ENCODE results near the gene NAV3.
A peak's percentile ranks its signal among the peaks of the same experiment; 100 is the strongest.
"Not testable (repeated sequence)": the region's sequence is repeated elsewhere in the genome, so short reads cannot be mapped to it uniquely, and the experiment has no call there.

The NAV3 gene

GRCh38 chr12:78198896-78199295 is 368.2 kb downstream of the NAV3 start:
- DNase-seq = no peak

DNA sequence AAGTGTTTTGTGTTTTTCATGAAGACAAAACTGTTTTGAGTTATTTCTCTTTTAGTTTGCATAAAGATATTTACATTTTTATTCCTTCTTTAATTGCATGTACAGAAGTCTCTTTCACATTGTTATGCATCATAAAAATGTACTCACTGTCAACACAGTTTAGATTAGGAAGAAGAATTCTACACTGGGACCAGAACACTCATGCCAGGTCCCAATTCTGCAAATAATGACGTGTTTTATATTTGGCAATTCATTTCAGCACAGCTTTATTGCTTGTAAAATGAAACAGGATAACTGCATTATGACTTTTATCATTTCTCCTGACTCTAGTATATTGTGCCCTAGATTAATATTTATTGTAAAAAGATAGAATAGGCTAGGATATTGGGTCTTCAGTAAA is 369.2 kb downstream of the NAV3 start:
- no peak for DNase-seq

GRCh38 chr12:78204926-78205325 is 374.2 kb downstream of the NAV3 start:
- no peak for DNase-seq

GRCh38 chr12:78208092-78208491 is 377.4 kb downstream of the NAV3 start:
- DNase-seq = peak; percentile 11

- DNase-seq = no peak
Measured at GRCh38 chr12:78209846-78210505, 379.3 kb downstream of the NAV3 start.

- DNase-seq = no peak
Measured at GRCh38 chr12:78210506-78210860, 379.8 kb downstream of the NAV3 start.

DNA sequence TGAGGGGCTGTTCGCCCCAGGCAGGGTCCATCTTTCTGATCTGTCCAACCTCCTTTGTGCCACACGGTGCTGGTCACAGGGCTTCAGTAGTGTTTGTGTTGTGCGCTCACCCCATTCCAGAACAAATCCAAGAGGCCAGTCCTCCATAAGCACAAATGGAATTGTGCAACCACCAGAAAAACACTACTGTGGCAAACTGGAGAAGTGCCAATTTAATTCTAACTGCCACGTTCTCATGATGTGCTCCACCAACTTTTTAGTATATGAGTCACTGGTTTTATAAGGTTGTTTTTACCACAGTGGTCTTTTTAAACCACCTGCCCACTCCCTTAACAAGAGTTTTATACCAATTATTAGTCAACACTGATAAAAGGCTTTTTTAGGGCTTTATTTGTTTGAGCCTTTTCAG is 380.2 kb downstream of the NAV3 start:
- peak; percentile 12 for DNase-seq

- DNase-seq = no peak
Measured at GRCh38 chr12:78220811-78221210, 390.1 kb downstream of the NAV3 start.

GRCh38 chr12:78224154-78224553 is 393.5 kb downstream of the NAV3 start:
- DNase-seq = no peak

DNA sequence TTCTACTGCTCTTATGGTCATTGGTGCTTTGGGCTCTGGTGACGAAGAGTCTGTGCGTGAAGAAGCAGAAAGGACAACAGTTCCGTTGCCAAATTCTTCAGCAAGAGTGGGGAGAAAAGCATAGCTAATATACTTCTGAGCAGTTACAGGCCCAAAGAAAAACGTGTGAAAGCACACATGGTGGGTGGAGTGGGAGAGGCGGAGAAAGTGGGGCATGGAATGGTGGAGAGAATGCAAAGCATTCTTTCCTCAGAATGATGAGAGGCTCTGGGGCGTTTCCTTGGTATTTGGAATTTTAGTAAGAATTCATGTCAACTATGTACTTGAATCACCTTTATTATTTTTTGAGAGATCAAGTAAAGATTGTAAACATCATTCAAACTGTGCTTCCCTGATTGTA is 396.1 kb downstream of the NAV3 start:
- DNase-seq = no peak

- DNase-seq = no peak
Measured at GRCh38 chr12:78229591-78230101, 399.0 kb downstream of the NAV3 start.

- DNase-seq = no peak
Measured at GRCh38 chr12:78232756-78233155, 402.1 kb downstream of the NAV3 start.

DNA sequence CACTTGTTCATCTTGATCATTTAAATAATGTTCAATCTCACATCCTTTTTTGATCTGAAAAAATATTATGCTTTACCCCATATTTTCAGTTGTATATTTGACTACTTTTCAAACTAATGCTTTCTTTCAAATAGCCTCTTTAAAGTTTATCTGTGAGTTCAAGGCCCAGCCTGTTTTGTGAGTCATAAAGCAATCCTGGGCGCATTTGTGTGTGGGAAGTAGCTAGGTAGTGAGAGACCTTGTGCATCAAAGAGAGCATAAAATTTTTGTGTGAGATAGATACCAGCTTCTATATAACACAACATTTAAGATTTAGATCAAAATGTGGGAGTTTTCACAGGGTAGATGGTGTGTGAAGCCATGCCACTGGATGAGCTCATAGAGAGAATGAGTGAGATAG is 405.6 kb downstream of the NAV3 start:
- no peak for DNase-seq

DNA sequence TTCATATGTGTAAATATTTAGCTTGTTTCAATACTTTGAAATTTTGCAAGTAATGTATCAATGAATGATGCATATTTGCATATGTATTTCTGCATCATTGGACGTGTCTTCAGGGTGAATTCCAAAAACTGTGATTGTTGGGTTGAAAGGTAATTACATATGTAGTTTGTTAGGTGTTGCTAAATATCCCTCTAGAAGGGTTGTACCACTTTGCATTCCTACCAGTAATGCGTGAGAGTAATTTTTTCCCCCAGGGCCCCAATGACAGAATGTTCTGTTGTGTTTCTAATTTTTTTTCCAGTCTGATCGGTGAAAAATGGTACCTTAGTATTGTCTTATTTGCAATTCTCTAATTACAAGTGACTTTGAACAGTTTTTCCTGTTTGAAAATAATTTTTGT is 408.9 kb downstream of the NAV3 start:
- DNase-seq = no peak

- no peak for DNase-seq
Measured at GRCh38 chr12:78240827-78241226, 410.1 kb downstream of the NAV3 start.

GRCh38 chr12:78241446-78241845 is 410.8 kb downstream of the NAV3 start:
- peak; percentile 74 for DNase-seq

DNA sequence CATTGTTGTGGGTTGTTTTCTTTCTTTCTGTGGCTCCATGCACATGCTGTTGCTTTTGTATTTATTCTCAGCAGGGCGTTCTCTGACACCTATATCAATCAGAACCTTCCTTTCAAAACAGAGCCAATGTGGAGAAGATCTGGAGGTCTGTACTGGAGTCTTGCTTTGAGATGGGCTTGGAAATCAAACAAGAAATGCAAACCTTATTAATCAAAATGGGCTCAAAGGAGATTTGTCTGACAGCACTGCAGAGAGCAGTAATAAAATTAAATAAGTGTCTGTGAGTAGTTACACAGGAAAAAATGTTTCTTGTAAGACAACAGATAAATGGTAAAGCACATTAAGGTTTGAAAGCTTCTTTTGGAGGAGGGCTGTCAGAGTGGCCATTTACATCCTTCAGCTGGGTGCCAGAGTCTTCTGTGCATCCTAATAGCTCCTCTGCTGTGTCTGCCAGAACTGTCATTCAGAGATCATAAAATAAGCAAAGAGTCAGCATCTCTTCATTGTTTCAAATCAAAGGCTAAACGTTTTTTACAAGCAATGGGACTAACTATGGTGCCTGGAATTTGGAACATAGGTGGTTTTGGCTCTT is 414.3 kb downstream of the NAV3 start:
- DNase-seq = no peak

DNA sequence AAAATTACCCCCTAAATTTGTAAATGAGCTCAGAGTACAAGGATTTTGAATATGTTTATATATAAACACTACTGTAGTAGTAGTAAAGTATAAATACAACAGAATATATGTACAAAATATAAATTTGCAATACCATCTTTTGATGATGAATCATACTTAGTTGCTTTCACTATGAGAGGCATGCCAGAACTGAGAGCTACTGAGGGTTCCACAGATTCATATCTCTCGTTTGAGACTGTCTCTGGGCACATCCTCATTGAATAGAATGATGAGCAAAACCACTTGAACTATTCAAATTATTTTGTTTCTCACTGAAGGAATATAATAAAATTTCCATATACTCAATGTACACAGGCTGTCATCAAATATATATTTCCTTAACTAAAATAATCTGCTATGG is 417.6 kb downstream of the NAV3 start:
- DNase-seq = no peak

- DNase-seq = no peak
Measured at GRCh38 chr12:78249578-78249977, 418.9 kb downstream of the NAV3 start.

DNA sequence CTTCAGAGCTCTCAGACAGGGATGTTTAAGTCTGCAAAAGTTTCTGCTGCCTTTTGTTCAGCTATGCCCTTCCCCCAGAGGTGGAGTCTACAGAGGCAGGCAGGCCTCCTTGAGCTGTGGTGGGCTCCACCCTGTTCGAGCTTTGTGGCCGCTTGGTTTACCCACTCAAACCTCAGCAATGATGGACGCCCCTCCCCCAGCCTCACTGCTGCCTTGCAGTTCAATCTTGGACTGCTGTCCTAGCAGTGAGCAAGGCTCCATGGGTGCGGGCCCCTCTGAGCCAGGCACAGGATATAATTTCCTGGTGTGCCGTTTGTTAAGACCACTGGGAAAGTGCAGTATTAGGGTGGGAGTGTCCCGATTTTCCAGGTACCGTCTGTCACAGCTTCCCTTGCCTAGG is 427.0 kb downstream of the NAV3 start:
- not testable (repeated sequence) for DNase-seq

DNA sequence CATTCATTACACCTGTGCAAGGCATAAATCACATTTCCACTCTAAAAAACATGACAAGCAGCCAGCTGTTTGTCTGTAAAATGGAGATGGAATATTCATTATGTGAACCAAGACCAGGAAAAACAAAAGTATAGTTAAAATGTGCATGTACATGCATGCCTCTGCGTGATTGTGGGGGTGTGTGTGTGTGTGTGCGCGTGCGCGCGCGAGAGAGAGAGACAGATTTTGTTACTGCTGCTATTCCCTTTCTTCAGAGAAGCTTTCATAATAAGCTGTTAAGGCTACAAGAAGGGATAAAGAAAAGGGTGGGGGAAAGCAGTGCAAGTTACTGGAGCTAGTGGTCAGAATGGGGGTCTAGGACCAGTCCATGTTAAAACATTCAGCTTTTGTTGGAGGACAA is 430.3 kb downstream of the NAV3 start:
- DNase-seq = no peak

DNA sequence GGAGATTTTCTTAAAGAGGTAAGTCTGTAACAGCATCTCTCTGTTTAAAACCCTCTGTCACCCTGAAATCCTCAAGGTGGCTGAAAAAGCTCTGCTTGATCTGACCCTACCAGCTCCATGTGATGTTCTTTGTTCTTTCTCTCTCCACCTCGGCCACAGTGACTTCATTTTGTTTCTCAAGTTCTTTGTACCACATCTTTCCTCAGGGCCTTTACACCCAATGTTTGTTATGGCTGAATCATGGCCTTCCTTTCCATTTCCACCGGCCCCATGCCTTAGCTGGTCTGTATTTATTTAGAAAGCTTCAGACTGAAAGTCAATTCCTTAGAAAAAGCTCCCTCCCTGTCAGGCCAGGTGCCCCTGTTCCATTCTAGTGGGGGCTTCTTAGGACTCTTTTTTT is 431.2 kb downstream of the NAV3 start:
- DNase-seq = no peak

Data from NCI-H187 treated with DMSO at 0.1 percent for 48 hours (cell line).